Liver (tissue), 3 donors: ENCODE measurements around the gene UBAP2L.
A peak's percentile ranks its signal among the peaks of the same experiment; 100 is the strongest.

Experiments
- CTCF ChIP-seq: fragments of 150-350 bp; IDR thresholded peaks from 2 replicates; pipeline ENCODE4 v1.5.1; 2017; ENCODE audit warnings: improper control_type of control experiment, low read depth, low read length; ENCODE audit not compliant: missing input control
- JUND ChIP-seq, 2 donors: IDR thresholded peaks; 2 replicates each; pipeline ENCODE4 v1.6.1; 2016; ENCODE audit warnings: antibody characterized with exemption in 2 of 2
- RXRA ChIP-seq, 2 donors: IDR thresholded peaks; 2 replicates each; pipeline ENCODE4 v1.6.1; 2017 to 2018; ENCODE audit warnings: antibody characterized with exemption in 2 of 2, mild to moderate bottlenecking in 1 of 2
- SP1 ChIP-seq: IDR thresholded peaks from 2 replicates; pipeline ENCODE4 v1.6.1; 2018; ENCODE audit warnings: antibody characterized with exemption, mild to moderate bottlenecking
- YY1 ChIP-seq: IDR thresholded peaks from 2 replicates; pipeline ENCODE4 v1.6.1; 2016; ENCODE audit warnings: antibody characterized with exemption, mild to moderate bottlenecking
- donor health status: healthy.
- donor health status: healthy.

GRCh38 chr1:154276797-154277196 lies 56.0 kb downstream of the UBAP2L start:
- TF ChIP-seq CTCF (peak; percentile 13), RXRA (IDR thresholded peaks at IDR 0.05) (no peak), YY1 (no peak), JUND (IDR thresholded peaks at IDR 0.05) (no peak), SP1 (no peak)
